Esophagus muscularis mucosa (tissue), 4 donors: ENCODE results near the gene RHBDL3.
"Not testable (repeated sequence)": the region's sequence is repeated elsewhere in the genome, so short reads cannot be mapped to it uniquely, and the experiment has no call there.

Experiments
- EP300 ChIP-seq: sonication (generic); formaldehyde crosslinking; IDR thresholded peaks from one replicate; pipeline ENCODE4 v1.6.1; 2017; ENCODE audit warnings: antibody characterized with exemption
- POLR2A ChIP-seq: fragments of 450-650 bp; IDR thresholded peaks from one replicate; pipeline ENCODE4 v1.6.1; 2017; ENCODE audit warnings: antibody characterized with exemption, moderate library complexity, mild to moderate bottlenecking, low read depth
- POLR2AphosphoS5 ChIP-seq, 2 donors: sonication (generic); formaldehyde crosslinking; IDR thresholded peaks; one replicate each; pipeline ENCODE4 v1.6.1; 2017; ENCODE audit warnings: antibody characterized with exemption in 2 of 2
- TF ChIP-seq, protein P1 (sequence below), 3 experiments: fragments of 200-600 bp in 2 of 3; fragments of 450-650 bp in 1 of 3; sonication (generic) in 2 of 3; IDR thresholded peaks; one replicate each; pipeline ENCODE4 v1.5.1; 2017 to 2019; ENCODE audit warnings: antibody characterized with exemption in 3 of 3, mild to moderate bottlenecking in 2 of 3, moderate library complexity in 1 of 3

DNA sequence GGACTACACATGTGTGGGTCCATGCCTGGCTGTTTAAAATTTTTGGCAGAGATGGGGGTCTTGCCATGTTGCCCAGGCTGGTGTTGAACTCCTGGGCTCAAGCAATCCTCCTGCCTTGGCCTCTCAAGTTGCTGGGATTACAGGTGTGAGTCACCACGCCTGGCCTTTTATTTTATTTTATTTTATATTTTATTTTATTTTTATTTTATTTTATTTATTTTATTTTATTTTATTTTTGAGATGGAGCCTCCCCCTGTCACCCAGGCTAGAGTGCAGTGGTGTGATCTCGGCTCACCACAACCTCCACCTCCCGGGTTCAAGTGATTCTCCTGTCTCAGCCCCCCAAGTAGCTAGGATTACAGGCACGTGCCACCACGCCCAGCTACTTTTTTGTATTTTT lies 51.0 kb downstream of the RHBDL3 start:
- TF ChIP-seq, protein P1, sequence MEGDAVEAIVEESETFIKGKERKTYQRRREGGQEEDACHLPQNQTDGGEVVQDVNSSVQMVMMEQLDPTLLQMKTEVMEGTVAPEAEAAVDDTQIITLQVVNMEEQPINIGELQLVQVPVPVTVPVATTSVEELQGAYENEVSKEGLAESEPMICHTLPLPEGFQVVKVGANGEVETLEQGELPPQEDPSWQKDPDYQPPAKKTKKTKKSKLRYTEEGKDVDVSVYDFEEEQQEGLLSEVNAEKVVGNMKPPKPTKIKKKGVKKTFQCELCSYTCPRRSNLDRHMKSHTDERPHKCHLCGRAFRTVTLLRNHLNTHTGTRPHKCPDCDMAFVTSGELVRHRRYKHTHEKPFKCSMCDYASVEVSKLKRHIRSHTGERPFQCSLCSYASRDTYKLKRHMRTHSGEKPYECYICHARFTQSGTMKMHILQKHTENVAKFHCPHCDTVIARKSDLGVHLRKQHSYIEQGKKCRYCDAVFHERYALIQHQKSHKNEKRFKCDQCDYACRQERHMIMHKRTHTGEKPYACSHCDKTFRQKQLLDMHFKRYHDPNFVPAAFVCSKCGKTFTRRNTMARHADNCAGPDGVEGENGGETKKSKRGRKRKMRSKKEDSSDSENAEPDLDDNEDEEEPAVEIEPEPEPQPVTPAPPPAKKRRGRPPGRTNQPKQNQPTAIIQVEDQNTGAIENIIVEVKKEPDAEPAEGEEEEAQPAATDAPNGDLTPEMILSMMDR (IDR thresholded peaks at IDR 0.05), result not testable (repeated sequence)
- TF ChIP-seq POLR2A; POLR2AphosphoS5 (IDR thresholded peaks at IDR 0.05); EP300: not testable (repeated sequence)
